Measurements from ENCODE around the gene PRKN. TPM values are rescaled to one million over a fixed set of nuclear protein-coding genes. Genes with fewer than 3 reads are reported as not detected.

PRKN gene
- total RNA-seq, 4 donors from 2014 or later: 5.2 to 121 (median 6.9) TPM

- DNase-seq: no peak
- no peaks in the 10 kb centered on the region for H3K4me1 ChIP-seq
- no peak overlapping the region for H3K4me3 ChIP-seq (replicated peaks in 1 of 3)
- intact Hi-C loops (cut with DNase I): no loop called here
- WGBS, 2 donors: 52 to 53% methylated on average over 3 of the region's 3 CpGs
- H3K27ac ChIP-seq: no peak overlapping the region
- no peaks in the 10 kb centered on the region for H3K27me3 ChIP-seq
- no peak for TF ChIP-seq POLR2A (IDR thresholded peaks at IDR 0.05)
- no peak for TF ChIP-seq CTCF (IDR thresholded peaks at IDR 0.05)
- no peaks in the 10 kb centered on the region for H3K36me3 ChIP-seq
- H3K9me3 ChIP-seq: no peaks in the 10 kb centered on the region
These were observed 1191.3 kb downstream of the PRKN start for GRCh38 chr6:161536224-161536630.

- no peak for DNase-seq
- TF ChIP-seq CTCF (IDR thresholded peaks at IDR 0.05): no peak
- no peak for TF ChIP-seq POLR2A (IDR thresholded peaks at IDR 0.05)
- Histone ChIP-seq H3K27ac (no peak overlapping the region), H3K4me1 (no peaks in the 10 kb centered on the region), H3K4me3 (replicated peaks in 1 of 3) (no peak overlapping the region), H3K36me3 (no peaks in the 10 kb centered on the region), H3K27me3 (no peaks in the 10 kb centered on the region), H3K9me3 (no peaks in the 10 kb centered on the region)
- WGBS, 2 donors: 90 to 94% methylated on average over 13 of the region's 13 CpGs
- intact Hi-C loops (cut with DNase I): no loop called here
These were observed 1193.2 kb downstream of the PRKN start for GRCh38 chr6:161534264-161534873.

GRCh38 chr6:161533266-161533665 is 1194.3 kb downstream of the PRKN start:
- WGBS, 2 donors: 81 to 82% methylated on average over 9 of the region's 9 CpGs
- intact Hi-C loops (cut with DNase I): no loop called here

GRCh38 chr6:161532536-161532935 is 1195.0 kb downstream of the PRKN start:
- intact Hi-C loops (cut with DNase I): no loop called here
- no peaks in the 10 kb centered on the region for H3K27me3 ChIP-seq
- DNase-seq: no peak
- 82 to 93% methylated on average over 6 of the region's 6 CpGs for WGBS, 2 donors
- no peak for TF ChIP-seq POLR2A (IDR thresholded peaks at IDR 0.05)
- no peak for TF ChIP-seq CTCF (IDR thresholded peaks at IDR 0.05)
- H3K36me3 ChIP-seq: no peaks in the 10 kb centered on the region
- no peaks in the 10 kb centered on the region for H3K4me1 ChIP-seq
- no peak overlapping the region for H3K4me3 ChIP-seq (replicated peaks in 1 of 3)
- no peak overlapping the region for H3K27ac ChIP-seq
- H3K9me3 ChIP-seq: no peaks in the 10 kb centered on the region

More at GRCh38 chr6:161533266-161533665, 1194.3 kb downstream of the PRKN start:
- Histone ChIP-seq H3K27me3 (no peaks in the 10 kb centered on the region), H3K4me3 (replicated peaks in 1 of 3) (no peak overlapping the region), H3K9me3 (no peaks in the 10 kb centered on the region), H3K4me1 (no peaks in the 10 kb centered on the region), H3K36me3 (no peaks in the 10 kb centered on the region), H3K27ac (no peak overlapping the region)
- TF ChIP-seq POLR2A (IDR thresholded peaks at IDR 0.05) (no peak), CTCF (IDR thresholded peaks at IDR 0.05) (no peak)
- no peak for DNase-seq

- no peaks in the 10 kb centered on the region for H3K4me1 ChIP-seq
- intact Hi-C loops (cut with DNase I): no loop called here
- TF ChIP-seq CTCF (IDR thresholded peaks at IDR 0.05) (no peak), POLR2A (IDR thresholded peaks at IDR 0.05) (no peak)
- no peaks in the 10 kb centered on the region for H3K36me3 ChIP-seq
- no peak overlapping the region for H3K27ac ChIP-seq
- DNase-seq: no peak
- no peaks in the 10 kb centered on the region for H3K27me3 ChIP-seq
- no peak overlapping the region for H3K4me3 ChIP-seq (replicated peaks in 1 of 3)
- no peaks in the 10 kb centered on the region for H3K9me3 ChIP-seq
- WGBS, 2 donors: 90 to 97% methylated on average over 1 of the region's 1 CpG
These were observed 1200.8 kb downstream of the PRKN start for GRCh38 chr6:161526794-161527193.

All from thyroid gland (tissue), 4 donors.